Myocyte (in vitro differentiated cells): ENCODE data around the gene TNNI2. TPM values are rescaled to one million over a fixed set of nuclear protein-coding genes. Genes with fewer than 3 reads are reported as not detected.

ENCODE experiments used
- DNase-seq: peaks from one replicate; pipeline ENCODE4 v3.0.0-alpha.2; 2012; ENCODE audit warnings: low read depth
- total RNA-seq: library from RNA; depleted of rRNA; stranded (reverse); fragments of >200 nt; gene quantifications from 2 replicates; pipeline ENCODE4 v1.2.3, GENCODE V29; 2014

The TNNI2 gene
- total RNA-seq, 1 donor from 2014 or later = 432 TPM

DNA sequence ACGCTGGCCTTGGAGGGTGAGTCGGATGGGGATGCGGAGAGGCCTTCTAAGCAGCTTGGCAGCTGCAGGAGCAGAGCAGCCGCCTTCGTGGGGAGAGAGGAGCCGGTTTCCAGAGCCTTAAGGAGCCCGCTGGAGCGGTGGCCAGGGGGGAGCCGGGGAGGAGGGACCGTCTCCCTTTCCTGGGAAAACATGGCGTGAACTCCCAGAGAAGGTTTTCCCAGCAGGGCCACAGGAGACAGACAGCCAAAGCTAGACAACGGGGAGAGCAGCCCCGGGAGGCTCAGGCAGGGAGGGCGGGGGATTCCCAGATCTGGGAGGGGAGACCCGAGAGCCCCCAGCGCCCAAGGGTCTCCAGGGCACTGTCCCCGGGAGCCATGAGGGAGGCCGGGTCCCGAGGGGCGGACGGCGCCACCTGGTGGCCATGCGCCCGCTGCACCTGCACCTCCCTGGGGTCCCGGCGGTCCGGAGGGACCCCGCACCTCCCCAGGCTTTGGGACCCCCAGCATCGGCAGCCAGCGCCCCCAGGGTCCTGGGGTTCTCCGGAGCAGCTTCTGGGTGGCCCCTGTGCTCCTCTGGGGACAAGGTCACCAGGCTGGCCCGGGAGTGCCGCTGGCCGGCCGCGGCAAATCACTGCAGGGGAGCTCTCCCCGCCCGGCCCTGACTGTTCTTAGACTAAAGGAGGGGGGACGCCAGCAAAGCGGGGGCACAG is 6.4 kb upstream of the TNNI2 start:
- no peak for DNase-seq

DNA sequence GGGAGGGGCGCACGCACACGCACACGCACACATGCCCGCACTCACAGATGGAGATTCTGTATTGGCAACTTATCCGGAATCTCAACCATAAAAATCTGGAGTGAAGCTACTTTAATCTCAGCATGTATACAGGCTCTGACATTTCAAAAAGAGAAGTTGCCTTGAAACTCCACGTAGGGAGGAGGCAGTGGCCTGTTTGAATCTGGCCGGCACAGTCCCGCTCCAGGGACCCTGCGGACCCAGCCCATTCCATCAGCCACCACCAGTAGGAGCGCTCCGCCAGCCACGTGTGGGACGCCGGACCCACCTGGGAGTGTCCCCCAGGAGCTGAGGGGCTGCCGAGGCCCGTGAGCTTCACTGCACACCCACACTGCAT is 5.9 kb upstream of the TNNI2 start:
- no peak for DNase-seq

DNA sequence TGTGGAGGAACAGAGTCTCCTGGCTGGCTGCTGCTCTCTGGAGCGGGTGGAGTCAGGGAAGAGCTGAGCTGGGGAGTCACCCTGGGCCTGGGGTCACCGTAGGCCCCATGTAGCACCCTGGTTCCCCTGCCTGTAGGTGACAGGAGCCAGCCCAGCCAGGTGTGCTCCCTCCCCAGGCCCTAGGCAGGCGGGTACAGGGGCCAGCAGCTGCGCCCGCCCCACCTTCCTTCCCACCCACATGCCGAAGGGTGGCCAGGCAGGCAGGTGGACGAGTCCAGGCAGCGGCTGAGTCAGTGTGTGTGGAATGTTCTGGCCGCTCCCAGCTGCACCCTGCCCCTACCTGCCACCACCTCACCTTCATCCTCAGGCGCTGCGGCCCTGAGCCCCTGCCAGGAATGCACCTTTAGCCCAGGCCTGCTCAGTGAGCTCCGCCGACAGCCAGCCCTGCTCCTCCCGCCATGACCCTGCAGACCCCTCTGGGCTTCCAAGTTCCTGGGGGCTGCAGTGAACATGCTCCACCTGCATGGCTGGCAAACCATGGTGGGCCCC is 4.6 kb upstream of the TNNI2 start:
- no peak for DNase-seq

DNA sequence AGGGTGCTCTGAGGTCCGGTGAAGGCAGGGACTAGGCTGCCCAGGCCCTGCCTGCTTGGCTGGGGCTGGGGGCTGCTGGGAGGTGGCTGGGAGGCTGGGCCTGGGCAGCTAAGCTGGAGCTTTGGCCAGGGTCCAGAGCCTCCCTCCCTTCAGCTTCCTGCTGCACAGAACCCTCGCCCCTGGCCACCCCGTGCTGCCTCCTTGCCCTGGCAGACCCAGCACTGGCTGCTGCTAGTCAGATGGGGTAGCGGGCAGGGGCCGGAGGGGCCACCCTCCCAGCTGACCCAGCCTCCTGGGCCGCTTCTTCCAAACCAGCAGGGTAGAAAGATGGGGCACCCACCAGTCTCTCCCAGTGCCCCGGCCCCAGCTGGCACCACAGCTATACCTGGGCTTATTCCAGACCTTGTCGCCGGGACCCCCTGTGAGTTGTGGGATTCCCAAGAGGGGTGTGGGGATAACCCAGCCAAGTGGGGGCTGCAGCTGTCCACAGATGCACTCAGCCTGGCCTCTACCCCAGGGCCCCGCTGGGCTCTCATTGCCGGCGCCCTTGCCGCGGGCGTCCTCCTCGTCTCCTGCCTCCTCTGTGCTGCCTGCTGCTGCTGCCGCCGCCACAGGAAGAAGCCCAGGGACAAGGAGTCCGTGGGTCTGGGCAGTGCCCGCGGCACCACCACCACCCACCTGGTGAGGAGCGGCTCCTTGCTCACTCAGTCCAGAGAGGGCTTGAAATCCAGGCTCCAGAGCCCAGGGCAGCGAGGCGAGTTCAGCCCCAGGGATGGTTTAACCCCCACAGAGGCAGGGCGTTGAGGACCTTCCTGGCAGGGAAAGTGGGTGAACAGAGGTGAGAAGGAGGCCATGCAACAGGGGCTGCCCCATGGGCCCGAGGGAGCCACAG is 3.8 kb upstream of the TNNI2 start, which contains the start of gene SYT8:
Gene SYT8, plus strand, starts transcription at position 212 of the 892 bp plus-strand sequence. Its CDS starts 116 bp downstream, at position 328.
- no peak for DNase-seq

DNA sequence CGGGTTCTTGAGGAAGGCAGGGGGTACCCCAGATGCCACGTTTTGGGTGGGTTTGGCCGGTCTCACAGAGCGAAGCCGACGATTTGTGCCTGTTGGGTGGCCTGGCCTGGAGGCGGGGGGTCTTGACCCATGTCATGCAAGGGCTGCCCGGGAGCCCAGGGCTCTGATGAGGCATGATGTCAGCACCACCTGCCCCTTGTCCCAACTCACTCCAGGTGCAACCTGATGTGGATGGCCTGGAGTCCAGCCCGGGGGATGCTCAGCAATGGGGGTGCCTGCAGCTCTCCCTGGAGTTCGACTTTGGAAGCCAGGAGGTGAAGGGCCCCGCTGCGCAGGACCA is 3.1 kb upstream of the TNNI2 start:
- DNase-seq = no peak

DNA sequence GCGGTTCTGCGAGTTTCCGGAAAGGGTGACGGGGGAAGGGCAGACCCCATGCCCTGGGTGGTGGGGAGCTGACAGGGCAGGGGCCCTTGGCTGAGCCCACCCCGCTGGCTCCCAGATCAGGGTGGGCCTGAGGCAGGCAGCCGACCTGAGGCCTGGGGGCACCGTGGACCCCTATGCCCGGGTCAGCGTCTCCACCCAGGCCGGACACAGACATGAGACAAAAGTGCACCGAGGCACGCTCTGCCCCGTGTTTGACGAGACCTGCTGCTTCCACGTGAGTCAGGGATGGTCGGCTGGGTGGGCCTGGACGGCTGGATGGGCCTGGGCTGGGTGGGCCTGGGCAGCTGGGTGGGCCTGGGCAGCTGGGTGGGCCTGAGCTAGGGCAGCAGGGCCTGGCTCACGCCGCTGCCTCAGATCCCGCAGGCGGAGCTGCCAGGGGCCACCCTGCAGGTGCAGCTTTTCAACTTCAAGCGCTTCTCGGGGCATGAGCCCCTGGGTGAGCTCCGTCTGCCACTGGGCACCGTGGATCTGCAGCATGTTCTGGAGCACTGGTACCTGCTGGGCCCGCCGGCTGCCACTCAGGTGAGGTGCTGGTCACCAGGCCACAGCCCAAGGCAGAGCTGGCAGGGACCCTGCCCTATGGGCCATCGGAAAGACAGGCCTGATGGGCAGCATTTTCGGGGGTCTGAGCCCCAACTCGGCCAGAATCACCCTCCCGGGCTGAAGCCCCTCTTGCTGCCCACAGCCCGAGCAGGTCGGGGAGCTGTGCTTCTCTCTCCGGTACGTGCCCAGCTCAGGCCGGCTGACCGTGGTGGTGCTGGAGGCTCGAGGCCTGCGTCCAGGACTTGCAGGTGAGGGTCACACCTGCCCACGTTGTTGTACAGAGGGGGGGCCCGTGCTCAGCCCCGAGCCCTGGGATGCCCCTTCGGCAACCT is 2.5 kb upstream of the TNNI2 start:
- no peak for DNase-seq

DNA sequence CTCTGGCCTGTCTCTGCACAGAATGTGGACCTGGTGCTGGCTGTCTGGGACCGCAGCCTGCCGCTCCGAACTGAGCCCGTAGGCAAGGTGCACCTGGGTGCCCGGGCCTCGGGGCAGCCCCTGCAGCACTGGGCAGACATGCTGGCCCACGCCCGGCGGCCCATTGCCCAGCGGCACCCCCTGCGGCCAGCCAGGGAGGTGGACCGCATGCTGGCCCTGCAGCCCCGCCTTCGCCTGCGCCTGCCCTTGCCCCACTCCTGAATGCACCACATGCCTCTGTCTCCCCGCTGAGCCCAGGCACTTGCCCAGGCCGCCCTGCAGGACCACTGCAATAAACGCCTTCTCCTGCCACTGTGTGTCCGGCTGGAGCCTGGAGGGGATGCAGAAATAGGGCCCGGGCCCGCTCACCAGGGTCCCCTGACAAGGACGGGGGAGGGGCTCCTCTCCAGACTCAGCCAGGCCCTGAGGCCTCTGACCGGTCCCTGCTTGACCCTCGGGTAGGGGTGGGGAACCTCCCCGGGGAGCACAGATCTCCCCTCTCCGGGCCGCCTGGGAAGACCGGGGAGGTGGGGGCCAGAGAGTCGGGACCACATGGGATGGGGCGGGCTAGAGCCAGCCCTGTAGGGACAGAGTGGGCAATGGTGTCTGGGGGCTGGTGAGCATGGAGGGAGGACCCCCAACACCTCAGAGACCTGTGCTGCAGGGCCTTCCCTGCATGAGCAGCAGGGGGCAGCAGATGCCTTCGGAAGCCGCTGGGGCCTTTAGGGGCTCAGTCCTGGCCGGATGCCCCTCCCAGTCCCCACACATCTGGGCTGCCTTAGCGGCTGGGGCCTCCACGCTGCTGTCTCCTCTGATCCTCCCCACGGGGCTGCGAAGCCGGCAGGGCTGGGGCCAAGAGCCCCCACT is 1.4 kb upstream of the TNNI2 start:
- peak; percentile 78 for DNase-seq

DNA sequence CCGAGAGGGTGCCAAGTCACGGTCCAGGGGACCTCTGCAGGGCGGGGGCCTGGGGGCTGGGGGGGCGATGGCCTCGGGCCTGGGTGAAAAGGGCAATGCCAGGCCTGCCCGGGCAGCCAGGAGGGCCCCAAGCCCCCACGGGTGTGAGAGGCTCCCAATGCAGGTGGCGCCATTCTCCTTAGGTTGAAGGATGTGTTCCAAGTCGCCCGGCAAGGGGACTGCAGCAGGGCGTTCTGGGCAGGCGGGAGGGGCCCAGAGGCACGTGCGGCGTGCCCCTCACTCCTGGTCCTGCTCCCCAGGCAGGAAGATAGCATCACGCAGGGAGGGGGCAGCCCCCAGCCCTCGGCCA is 730 bp upstream of the TNNI2 start:
- no peak for DNase-seq

DNA sequence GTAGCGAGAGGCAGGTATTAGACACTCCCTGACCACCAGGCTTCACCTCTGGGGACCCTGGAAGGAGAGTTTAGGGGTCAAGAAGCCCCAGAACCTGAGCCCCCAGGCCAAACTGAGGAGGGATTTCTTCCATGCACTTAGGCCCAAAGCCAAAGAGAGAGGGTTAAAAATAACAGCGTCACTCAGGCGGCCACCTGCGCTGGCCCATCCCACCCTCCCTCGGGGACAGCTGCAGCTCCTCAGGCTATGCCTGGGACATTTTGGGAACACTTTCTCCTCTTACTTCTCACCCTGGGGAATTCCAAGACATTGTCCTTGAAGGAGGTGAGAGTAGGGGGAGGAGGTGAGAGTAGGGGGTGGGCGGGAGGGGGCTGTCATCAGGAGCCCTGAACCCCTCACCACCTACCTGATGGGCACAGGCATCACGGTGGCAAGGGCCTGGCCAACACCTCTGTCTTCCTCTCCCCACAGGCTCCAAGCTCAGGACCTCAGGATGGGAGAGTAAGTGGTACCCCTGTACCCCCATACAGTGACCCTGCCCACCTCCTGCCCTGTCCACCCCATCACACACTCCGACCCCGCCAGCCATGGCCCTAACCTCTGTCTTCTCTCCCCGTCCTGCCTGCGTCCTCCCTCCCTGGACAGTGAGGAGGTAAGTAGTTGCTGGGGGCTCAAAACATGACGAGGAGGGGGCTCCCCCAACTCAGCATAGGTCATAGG is 583 bp downstream of the TNNI2 start:
- DNase-seq = peak; percentile 80

DNA sequence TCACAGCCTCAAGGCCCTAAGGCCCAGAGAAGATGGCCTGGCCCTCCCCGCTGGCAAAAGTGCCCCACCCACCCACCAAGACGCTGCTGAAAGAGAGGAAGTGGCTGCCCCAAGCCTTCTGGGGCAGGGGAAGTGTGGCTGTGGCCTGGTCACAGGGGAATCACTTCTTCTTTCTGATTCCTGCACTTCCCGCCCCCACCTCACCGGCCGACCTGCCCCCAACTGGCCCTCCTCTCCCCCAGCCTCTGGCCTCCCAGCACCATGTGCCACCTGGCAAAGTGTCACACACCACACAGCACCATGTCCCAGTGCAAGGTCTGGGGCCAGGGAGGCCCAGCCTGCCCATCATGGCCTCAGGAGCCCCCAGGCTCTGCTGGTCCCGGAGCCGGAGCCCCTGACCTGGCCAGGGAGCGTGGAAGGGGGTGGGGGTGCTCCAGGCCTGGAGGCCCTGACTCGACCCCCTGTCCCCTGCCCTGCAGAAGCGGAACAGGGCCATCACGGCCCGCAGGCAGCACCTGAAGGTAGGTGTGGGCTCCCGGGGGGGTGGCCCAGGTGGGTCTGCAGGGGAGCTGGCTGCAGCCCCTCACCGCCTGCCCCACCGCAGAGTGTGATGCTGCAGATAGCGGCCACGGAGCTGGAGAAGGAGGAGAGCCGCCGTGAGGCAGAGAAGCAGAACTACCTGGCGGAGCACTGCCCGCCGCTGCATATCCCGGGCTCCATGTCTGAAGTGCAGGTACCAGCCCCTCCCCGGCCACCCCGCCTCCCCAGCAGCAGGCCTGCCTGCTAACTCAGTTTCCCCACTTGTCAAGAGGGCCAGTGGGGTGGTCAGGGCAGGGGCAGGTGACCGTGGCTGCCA is 1.4 kb downstream of the TNNI2 start:
- no peak for DNase-seq

DNA sequence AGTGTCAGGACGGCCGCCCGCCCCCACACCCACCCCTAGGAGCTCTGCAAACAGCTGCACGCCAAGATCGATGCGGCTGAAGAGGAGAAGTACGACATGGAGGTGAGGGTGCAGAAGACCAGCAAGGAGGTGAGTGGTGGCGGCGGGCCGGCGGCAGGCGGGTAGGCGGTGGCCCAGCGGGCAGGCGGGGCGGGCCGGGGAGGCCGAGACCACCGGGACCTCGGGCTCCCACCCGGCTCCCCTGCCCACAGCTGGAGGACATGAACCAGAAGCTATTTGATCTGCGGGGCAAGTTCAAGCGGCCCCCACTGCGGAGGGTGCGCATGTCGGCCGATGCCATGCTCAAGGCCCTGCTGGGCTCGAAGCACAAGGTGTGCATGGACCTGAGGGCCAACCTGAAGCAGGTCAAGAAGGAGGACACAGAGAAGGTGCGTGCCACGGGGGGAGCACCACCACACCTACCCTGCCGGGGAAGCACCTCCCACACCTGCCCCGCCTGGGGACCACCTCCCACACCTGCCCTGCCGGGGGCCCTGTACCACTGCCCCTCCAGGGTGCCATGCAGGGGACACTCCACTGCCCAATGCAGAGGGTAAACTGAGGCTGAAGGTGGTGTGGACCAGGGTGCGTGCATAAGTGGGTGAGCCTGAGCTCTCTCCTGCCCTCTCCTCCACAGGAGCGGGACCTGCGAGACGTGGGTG is 2.1 kb downstream of the TNNI2 start:
- no peak for DNase-seq

DNA sequence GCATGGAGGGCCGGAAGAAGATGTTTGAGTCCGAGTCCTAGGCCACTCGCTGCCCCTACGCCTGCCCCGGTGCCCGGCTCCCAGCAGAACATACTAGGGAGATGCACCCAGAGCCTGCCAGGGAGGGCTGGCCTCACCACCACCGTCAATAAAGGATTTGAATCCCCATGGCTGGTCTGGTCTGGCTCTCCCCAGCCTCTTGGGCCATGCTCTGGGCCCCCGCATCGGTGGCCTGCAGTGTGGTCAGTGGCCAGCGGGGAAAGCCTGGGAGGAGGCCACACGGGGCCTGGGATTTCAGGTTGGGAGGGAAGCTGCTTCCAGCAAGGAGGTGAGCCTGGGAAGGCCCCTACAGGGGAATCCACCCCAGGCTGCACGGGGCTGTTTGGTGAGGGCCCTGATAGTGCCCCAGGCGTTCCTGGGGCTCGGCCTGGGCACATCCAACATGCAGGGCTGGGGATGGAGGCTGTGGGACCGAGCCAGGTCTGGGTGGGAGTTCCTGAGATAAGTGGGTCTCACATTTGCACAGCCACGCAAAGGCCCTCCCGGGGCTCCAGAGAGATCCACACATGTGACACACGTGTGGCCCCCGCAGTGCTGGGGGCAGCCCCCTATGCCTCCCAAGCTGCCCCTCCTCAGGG is 2.8 kb downstream of the TNNI2 start:
- no peak for DNase-seq

DNA sequence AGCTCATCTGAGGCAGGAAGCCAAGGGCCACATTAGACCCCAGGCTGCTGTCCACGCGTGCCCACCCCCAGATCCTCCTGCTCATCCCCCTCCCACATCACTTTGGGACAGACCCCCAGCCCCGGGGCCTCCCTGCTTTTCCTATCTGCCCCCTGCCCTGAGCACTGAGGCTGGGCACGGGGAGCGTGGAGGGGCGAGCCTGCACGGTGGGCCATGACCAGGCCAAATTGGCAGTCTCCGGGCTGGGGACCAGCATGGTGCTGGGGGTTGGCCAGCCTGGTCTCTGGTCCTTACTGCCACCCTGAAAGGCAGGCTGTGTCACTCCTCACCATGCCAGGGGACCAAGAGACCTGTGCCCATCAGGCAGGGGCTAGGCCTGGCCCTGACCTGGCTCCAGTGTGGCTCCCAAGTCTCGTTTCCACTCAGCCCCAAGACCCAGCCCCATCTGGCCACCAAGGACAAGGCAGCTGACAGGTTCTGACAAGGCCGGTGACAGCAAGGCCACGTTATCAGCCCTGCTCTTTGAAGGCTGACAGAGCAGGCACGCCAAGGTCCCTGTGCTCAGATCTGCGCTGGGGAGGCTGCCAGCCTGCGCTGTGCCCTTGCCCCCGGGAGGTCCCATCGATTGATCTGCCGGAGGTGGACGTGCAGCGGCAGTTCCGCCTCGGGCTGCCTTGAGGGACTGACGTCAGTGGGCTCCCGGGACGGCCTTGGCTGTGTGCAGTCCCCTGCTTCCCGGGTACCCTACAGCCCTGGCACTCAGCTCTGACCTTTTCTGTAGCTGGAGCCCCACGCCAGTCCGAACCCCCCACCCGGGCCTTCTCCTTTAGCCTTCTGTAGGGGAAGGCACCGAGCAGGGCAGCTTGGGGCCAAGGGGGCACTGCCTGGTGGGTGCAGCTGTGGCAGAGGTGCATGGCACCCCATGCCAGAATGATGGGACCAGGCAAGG is 3.6 kb downstream of the TNNI2 start:
- DNase-seq = no peak

DNA sequence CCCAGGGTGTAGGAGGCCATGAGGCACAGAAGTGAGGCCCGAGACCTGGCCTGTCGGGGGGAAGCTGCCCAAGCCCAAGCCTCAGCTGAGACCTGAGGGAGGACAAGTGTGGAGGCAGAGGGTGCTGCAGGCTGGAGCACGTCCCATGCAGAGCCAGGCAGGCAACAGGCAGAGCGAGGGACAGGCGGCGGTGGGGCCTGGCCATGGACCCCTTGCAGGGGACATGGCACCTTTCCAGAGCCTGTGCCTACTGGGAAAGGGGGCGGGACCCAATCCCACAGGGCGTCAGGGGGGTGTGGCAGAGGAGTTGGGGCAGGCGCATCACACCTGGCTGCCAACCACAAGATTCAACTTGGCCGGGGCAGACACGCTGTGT is 4.3 kb downstream of the TNNI2 start:
- no peak for DNase-seq

DNA sequence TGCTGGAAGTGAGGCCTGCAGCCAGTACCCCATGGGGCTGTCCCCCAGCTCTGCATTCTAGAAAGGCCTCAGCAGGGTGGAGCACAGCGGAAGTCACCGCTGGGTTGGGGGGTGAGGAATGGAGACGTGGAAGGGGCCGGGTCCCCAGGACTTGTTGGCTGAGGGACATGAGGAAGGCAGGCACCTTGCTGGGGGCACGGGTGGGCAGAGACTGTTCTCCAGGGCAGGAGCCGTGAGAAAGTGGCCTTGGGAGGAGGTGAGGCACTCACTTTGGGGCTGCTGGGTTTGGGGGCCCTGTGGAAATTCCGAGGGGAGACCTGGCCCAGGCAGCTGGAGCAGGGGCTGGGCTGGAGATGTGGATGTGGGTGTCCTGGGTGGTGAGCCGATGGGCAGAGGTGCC is 5.0 kb downstream of the TNNI2 start:
- DNase-seq = no peak
